ENCODE data around the gene GTF2F1.
"Not testable (repeated sequence)": the region's sequence is repeated elsewhere in the genome, so short reads cannot be mapped to it uniquely, and the experiment has no call there.

The GTF2F1 gene

GRCh38 chr19:6393074-6393982 is at the start of gene GTF2F1:
GTF2F1 (minus strand) TSS chr19:6393164; CDS start chr19:6392995, 169 bp downstream.
- peak; percentile 86 for DNase-seq

GRCh38 chr19:6442087-6442688 is 49.2 kb upstream of the GTF2F1 start:
- no peak for DNase-seq

- no peak for DNase-seq
Measured at GRCh38 chr19:6440905-6441304, 47.9 kb upstream of the GTF2F1 start.

- no peak for DNase-seq
Measured at GRCh38 chr19:6439743-6440142, 46.8 kb upstream of the GTF2F1 start.

GRCh38 chr19:6433663-6434062 is 40.7 kb upstream of the GTF2F1 start, which contains the start of gene SLC25A41:
SLC25A41 (minus strand) TSS chr19:6433763; CDS start chr19:6433693, 70 bp downstream.
- DNase-seq = no peak

GRCh38 chr19:6433165-6433564 is 40.2 kb upstream of the GTF2F1 start:
- DNase-seq = no peak

GRCh38 chr19:6431891-6432290 is 38.9 kb upstream of the GTF2F1 start:
- no peak for DNase-seq

- no peak for DNase-seq
Measured at GRCh38 chr19:6429419-6430221, 36.7 kb upstream of the GTF2F1 start.

GRCh38 chr19:6428692-6429418 is 35.9 kb upstream of the GTF2F1 start:
- not testable (repeated sequence) for DNase-seq

- DNase-seq = no peak
Measured at GRCh38 chr19:6427131-6427530, 34.2 kb upstream of the GTF2F1 start.

- DNase-seq = no peak
Measured at GRCh38 chr19:6425732-6426620, 33.0 kb upstream of the GTF2F1 start.

- DNase-seq = peak; percentile 97
Measured at GRCh38 chr19:6424939-6425731, 32.2 kb upstream of the GTF2F1 start.

- no peak for DNase-seq
Measured at GRCh38 chr19:6424195-6424938, 31.4 kb upstream of the GTF2F1 start, which contains the start of gene KHSRP. KHSRP (minus strand) TSS chr19:6424811; CDS start chr19:6424701, 110 bp downstream.

GRCh38 chr19:6423499-6424194 is 30.7 kb upstream of the GTF2F1 start:
- DNase-seq = no peak

- no peak for DNase-seq
Measured at GRCh38 chr19:6421075-6422014, 28.4 kb upstream of the GTF2F1 start.

- DNase-seq = no peak
Measured at GRCh38 chr19:6418562-6418932, 25.6 kb upstream of the GTF2F1 start.

GRCh38 chr19:6417713-6418561 is 25.0 kb upstream of the GTF2F1 start:
- DNase-seq = peak; percentile 79

Measured in 8988T (cell line).